Lower leg skin (tissue), 4 donors: ENCODE data around the gene SEC14L5. TPM values are rescaled to one million over a fixed set of nuclear protein-coding genes. Genes with fewer than 3 reads are reported as not detected.

Experiments used
- DNase-seq, 2 donors: peaks; one replicate each; pipeline ENCODE4 v3.0.0-alpha.2; 2019; ENCODE audit warnings: low spot score in 2 of 2
- H3K4me3 ChIP-seq: fragments of 200-600 bp; sonication (generic); 2 replicates; pipeline ENCODE4 v1.5.1; 2017; ENCODE audit warnings: mild to moderate bottlenecking, low read depth; ENCODE audit not compliant: poor library complexity, severe bottlenecking
- CTCF ChIP-seq, 3 donors: fragments of 450-650 bp; IDR thresholded peaks; one replicate each; pipeline ENCODE4 v1.5.1; 2016; ENCODE audit warnings: antibody characterized with exemption in 3 of 3, mild to moderate bottlenecking in 3 of 3, moderate library complexity in 2 of 3
- POLR2A ChIP-seq, 2 donors: fragments of 450-650 bp; IDR thresholded peaks; one replicate each; pipeline ENCODE4 v1.6.1; 2016 to 2017; ENCODE audit warnings: antibody characterized with exemption in 2 of 2, mild to moderate bottlenecking in 1 of 2, moderate library complexity in 1 of 2
- WGBS, 2 donors: methylation state at CpG; one replicate each; pipeline ENCODE4 v1.1.5; 2018; 5-methylcytosine and 5-hydroxymethylcytosine counted together
- intact Hi-C: fragments of 100-400 bp; cut with DNase I; formaldehyde crosslinking; loops from one replicate; pipeline ENCODE4 v1.15.0; 2023; ENCODE audit warnings: low total_unique reads
- total RNA-seq, 4 donors: library from RNA; depleted of rRNA; stranded (reverse); fragments of >200 nt; gene quantifications; one replicate each; pipeline ENCODE4 v1.1.0, GENCODE V29; 2016

The SEC14L5 gene
- total RNA-seq, 4 donors from 2014 or later, result 0.91 to 2.6 (median 1.3) TPM

DNA sequence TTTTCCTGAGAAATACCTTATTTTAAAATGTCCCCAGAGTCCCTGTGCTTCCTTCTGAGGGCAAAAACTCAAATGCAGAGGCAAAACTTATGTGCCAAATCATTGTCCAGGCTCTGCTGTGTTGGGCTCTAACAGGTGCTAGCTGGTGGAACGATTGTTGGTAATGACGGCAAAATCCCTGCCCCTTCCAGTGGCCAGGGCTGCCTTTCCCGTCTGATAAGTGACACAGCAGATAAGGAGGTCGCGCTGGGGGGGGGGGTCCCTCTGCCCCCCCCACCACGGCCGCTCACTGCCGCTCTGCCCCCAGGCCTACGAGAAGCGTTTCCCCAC, 29.1 kb downstream of the SEC14L5 start:
- DNase-seq, result no peak
- WGBS, 2 donors, result 0 to 16% methylated on average over 3 to 10 of the region's 10 CpGs
- intact Hi-C loops, result no loop called here
- TF ChIP-seq CTCF (IDR thresholded peaks at IDR 0.05), result no peak
- TF ChIP-seq POLR2A (IDR thresholded peaks at IDR 0.05), result no peak
- H3K4me3 ChIP-seq, result no peak overlapping the region

GRCh38 chr16:4987580-4988374, 29.6 kb downstream of the SEC14L5 start:
- 15 to 17% methylated on average over 34 to 35 of the region's 60 CpGs for WGBS, 2 donors

GRCh38 chr16:4988647-4989046, 30.5 kb downstream of the SEC14L5 start:
- H3K4me3 ChIP-seq, result no peak overlapping the region
- no peak for TF ChIP-seq POLR2A (IDR thresholded peaks at IDR 0.05)
- TF ChIP-seq CTCF (IDR thresholded peaks at IDR 0.05), result no peak
- DNase-seq, result no peak
- intact Hi-C loops, result no loop called here
- 86 to 89% methylated on average over 5 of the region's 5 CpGs for WGBS, 2 donors

More at GRCh38 chr16:4987580-4988374, 29.6 kb downstream of the SEC14L5 start:
- intact Hi-C loops, result no loop called here
- no peak overlapping the region for H3K4me3 ChIP-seq
- no peak for TF ChIP-seq POLR2A (IDR thresholded peaks at IDR 0.05)
- no peak for DNase-seq

DNA sequence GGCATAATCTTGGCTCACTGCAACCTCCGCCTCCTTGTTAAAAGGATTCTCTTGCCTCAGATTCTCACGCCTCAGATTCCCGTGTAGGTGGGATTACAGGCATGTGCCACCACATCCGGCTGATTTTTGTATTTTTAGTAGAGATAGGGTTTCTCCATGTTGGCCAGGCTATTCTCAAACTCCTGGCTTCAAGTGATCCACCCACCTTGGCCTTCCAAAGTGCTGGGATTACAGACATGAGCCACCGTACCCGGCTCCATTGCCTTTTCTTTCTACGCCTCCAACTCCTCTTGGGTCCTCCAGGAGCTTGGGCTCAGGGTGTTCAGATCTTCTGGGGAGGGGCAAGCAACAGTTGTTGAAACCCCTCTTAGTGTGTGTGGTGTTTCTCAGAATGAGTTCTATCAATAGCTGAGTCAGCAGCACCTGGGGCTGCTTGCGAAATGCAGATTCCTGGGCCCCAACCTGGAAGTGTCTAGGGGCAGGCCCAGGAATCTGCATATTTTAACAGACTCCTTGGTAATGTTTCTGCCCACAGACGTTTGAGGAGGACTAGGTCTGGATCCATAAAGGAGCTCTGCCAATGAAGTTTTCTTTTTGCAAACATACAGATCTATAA, 31.4 kb downstream of the SEC14L5 start:
- no peak overlapping the region for H3K4me3 ChIP-seq
- WGBS, 2 donors, result 76 to 87% methylated on average over 9 of the region's 9 CpGs
- TF ChIP-seq CTCF (IDR thresholded peaks at IDR 0.05), result no peak
- TF ChIP-seq POLR2A (IDR thresholded peaks at IDR 0.05), result no peak
- DNase-seq, result no peak
- intact Hi-C loops, result no loop called here

DNA sequence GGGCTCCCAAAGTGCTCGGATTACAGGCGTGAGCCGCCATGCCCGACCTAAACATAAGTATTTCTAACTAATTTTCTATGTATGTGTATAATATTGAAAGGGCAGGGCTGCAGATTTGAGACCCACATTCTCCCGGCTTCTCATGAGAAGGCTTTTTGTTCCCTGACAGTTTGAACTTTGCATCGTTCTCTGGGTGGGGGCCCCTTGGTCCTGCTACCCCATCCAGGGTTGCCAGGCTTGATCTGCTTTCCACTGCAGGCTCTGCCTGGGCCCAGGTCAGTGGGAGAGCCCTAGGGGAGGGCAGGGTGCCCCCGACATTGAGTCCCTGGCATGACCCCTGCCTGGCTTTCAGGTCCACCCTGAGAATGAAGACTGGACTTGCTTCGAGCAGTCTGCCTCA, 32.3 kb downstream of the SEC14L5 start:
- TF ChIP-seq CTCF (IDR thresholded peaks at IDR 0.05) (no peak), POLR2A (IDR thresholded peaks at IDR 0.05) (no peak)
- H3K4me3 ChIP-seq, result no peak overlapping the region
- 82 to 91% methylated on average over 8 of the region's 8 CpGs for WGBS, 2 donors
- intact Hi-C loops, result no loop called here
- DNase-seq, result no peak

- no peak overlapping the region for H3K4me3 ChIP-seq
- intact Hi-C loops, result no loop called here
- TF ChIP-seq CTCF (IDR thresholded peaks at IDR 0.05) (no peak), POLR2A (IDR thresholded peaks at IDR 0.05) (no peak)
- WGBS, 2 donors, result 91 to 92% methylated on average over 13 to 14 of the region's 14 CpGs
- no peak for DNase-seq
These were observed 33.6 kb downstream of the SEC14L5 start for GRCh38 chr16:4991754-4992153.
